Hepatocyte (in vitro differentiated cells): Measurements from ENCODE around the gene LARP7.

ENCODE experiments used
- EZH2 ChIP-seq: fragments of 200-600 bp; sonication (generic); IDR thresholded peaks from 2 replicates; pipeline ENCODE4 v1.6.1; 2016; ENCODE audit warnings: antibody characterized with exemption, mild to moderate bottlenecking, borderline replicate concordance
- EZH2phosphoT487 ChIP-seq: fragments of 200-600 bp; sonication (generic); IDR thresholded peaks from one replicate; pipeline ENCODE4 v1.6.1; 2018; ENCODE audit warnings: antibody characterized with exemption, mild to moderate bottlenecking, low read depth, moderate library complexity; ENCODE audit not compliant: unreplicated experiment, severe bottlenecking
- TF ChIP-seq, protein P1 (sequence below): fragments of 200-600 bp; sonication (generic); IDR thresholded peaks from 2 replicates; pipeline ENCODE4 v1.5.1; 2016; ENCODE audit warnings: antibody characterized with exemption, mild to moderate bottlenecking; ENCODE audit not compliant: poor library complexity

DNA sequence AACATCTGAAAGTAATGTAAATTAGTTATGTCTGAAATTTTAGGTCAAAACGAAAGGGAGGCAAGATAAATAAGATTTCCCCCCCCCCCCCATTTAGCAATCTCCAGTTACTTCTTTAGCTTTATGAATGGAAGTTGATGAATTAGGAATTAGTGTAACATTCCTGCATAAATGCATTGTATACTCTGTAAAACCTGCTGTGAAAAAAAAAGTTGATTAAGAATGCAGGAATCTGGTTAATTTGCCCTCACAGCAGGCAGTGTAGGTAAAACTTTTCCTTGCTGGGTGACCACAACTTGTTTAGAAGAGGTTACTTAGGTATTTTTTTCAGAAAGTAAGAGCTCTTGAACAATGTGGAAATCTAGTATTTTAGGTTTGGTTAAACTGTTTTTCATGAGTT is 15.3 kb downstream of the LARP7 start:
- TF ChIP-seq, protein P1, sequence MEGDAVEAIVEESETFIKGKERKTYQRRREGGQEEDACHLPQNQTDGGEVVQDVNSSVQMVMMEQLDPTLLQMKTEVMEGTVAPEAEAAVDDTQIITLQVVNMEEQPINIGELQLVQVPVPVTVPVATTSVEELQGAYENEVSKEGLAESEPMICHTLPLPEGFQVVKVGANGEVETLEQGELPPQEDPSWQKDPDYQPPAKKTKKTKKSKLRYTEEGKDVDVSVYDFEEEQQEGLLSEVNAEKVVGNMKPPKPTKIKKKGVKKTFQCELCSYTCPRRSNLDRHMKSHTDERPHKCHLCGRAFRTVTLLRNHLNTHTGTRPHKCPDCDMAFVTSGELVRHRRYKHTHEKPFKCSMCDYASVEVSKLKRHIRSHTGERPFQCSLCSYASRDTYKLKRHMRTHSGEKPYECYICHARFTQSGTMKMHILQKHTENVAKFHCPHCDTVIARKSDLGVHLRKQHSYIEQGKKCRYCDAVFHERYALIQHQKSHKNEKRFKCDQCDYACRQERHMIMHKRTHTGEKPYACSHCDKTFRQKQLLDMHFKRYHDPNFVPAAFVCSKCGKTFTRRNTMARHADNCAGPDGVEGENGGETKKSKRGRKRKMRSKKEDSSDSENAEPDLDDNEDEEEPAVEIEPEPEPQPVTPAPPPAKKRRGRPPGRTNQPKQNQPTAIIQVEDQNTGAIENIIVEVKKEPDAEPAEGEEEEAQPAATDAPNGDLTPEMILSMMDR, result no peak
- TF ChIP-seq EZH2phosphoT487 (no peak), EZH2 (no peak)
